DND-41 (cell line): ENCODE data around the gene TAF1B.

ENCODE experiments used
- ATAC-seq: fragments of 200-7000 bp; cut with Tn5 transposase; 3 replicates; pipeline ENCODE4 v1.9.1; 2021; ENCODE audit warnings: low read depth; ENCODE audit not compliant: insufficient read depth
- DNase-seq: peaks from one replicate; pipeline ENCODE4 v3.0.0-alpha.2; 2020
- H2AFZ ChIP-seq: 2 replicates; pipeline ENCODE4 v1.6.0; 2012; ENCODE audit warnings: low read depth, low read length
- H3K27ac ChIP-seq: 2 replicates; pipeline ENCODE4 v1.5.1; 2012; ENCODE audit warnings: low read length, inconsistent platforms
- H3K27me3 ChIP-seq: fragments of 200-600 bp; sonication (generic); 2 replicates; pipeline ENCODE4 v1.6.0; 2012; ENCODE audit warnings: low read length, mild to moderate bottlenecking, inconsistent platforms; ENCODE audit not compliant: insufficient read depth, poor library complexity
- H3K36me3 ChIP-seq: 2 replicates; pipeline ENCODE4 v1.5.1; 2012; ENCODE audit warnings: low read length, inconsistent platforms; ENCODE audit not compliant: insufficient read depth
- H3K4me1 ChIP-seq: 2 replicates; pipeline ENCODE4 v1.5.1; 2012; ENCODE audit warnings: mild to moderate bottlenecking, low read length; ENCODE audit not compliant: insufficient read depth
- H3K4me2 ChIP-seq: 2 replicates; pipeline ENCODE4 v1.6.0; 2012; ENCODE audit warnings: mild to moderate bottlenecking, moderate library complexity, low read length, inconsistent platforms; ENCODE audit not compliant: insufficient read depth
- H3K4me3 ChIP-seq, 2 experiments: fragments of 200-600 bp in 1 of 2; shearing (Covaris generic) in 1 of 2; 2 replicates each; pipeline ENCODE4 v1.5.1; 2012 to 2016; ENCODE audit warnings: inconsistent platforms in 2 of 2, low read length in 2 of 2, mild to moderate bottlenecking in 2 of 2, low read depth in 1 of 2, moderate library complexity in 1 of 2
- H3K79me2 ChIP-seq: 2 replicates; pipeline ENCODE4 v1.6.0; 2012; ENCODE audit warnings: low read length, inconsistent platforms; ENCODE audit not compliant: insufficient read depth
- H3K9ac ChIP-seq: 2 replicates; pipeline ENCODE4 v1.6.0; 2012; ENCODE audit warnings: low read depth, mild to moderate bottlenecking, inconsistent platforms, low read length, moderate library complexity
- H3K9me3 ChIP-seq: 2 replicates; pipeline ENCODE4 v1.5.1; 2012; ENCODE audit warnings: low read length, moderate library complexity, mild to moderate bottlenecking, inconsistent platforms; ENCODE audit not compliant: insufficient read depth, severe bottlenecking
- H4K20me1 ChIP-seq: 2 replicates; pipeline ENCODE4 v1.6.0; 2012; ENCODE audit warnings: low read length; ENCODE audit not compliant: insufficient read depth
- EZH2 ChIP-seq: IDR thresholded peaks from 3 replicates; pipeline ENCODE4 v1.6.1; 2012; ENCODE audit warnings: borderline replicate concordance, low read depth, mild to moderate bottlenecking, moderate library complexity, low read length, inconsistent platforms; ENCODE audit not compliant: severe bottlenecking
- TF ChIP-seq, protein P1 (sequence below): IDR thresholded peaks from 2 replicates; pipeline ENCODE4 v1.5.1; 2012; ENCODE audit warnings: borderline replicate concordance, low read length, moderate library complexity, mild to moderate bottlenecking; ENCODE audit not compliant: poor library complexity, severe bottlenecking; ENCODE audit errors: extremely low read depth

The TAF1B gene

DNA sequence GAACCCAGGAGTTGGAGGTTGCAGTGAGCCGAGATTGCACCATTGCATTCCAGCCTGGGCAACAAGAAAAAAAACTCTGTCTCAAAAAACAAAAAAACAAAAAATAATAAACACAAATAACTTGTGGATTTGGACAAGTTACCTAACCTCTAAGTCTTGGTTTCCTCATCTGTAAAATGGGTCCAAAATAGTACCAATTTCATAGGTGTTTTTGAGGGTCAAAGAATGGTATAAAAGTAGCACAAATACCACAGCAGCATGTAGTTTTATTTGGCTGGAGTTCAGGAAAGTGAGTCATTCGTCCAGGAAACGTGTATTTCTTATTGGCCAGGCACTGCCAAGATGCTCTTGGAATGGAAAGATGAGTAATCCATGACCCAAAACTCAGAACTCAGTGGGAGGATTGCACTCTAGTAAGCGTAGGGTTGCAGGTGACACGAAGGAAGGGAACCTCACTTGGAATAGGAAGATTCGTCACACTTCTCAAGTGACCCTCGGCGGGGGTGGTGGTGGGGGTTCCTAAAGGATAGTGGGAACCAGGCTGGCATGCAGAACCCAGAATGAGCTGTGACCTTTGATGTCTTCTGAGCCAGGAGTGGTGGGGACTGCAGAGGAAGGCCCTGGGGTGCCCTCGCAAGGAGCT is 132.7 kb downstream of the TAF1B start:
- ATAC-seq (no peak), DNase-seq (no peak)
- TF ChIP-seq, protein P1, sequence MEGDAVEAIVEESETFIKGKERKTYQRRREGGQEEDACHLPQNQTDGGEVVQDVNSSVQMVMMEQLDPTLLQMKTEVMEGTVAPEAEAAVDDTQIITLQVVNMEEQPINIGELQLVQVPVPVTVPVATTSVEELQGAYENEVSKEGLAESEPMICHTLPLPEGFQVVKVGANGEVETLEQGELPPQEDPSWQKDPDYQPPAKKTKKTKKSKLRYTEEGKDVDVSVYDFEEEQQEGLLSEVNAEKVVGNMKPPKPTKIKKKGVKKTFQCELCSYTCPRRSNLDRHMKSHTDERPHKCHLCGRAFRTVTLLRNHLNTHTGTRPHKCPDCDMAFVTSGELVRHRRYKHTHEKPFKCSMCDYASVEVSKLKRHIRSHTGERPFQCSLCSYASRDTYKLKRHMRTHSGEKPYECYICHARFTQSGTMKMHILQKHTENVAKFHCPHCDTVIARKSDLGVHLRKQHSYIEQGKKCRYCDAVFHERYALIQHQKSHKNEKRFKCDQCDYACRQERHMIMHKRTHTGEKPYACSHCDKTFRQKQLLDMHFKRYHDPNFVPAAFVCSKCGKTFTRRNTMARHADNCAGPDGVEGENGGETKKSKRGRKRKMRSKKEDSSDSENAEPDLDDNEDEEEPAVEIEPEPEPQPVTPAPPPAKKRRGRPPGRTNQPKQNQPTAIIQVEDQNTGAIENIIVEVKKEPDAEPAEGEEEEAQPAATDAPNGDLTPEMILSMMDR = no peak
- no peak for TF ChIP-seq EZH2
- Histone ChIP-seq H3K27me3 (no peaks in the 10 kb centered on the region), H3K36me3 (peaks cover 10% of the 10 kb centered on the region; the same call in 1 of the 2 replicates), H3K4me3 (no peak overlapping the region), H3K27ac (no peak overlapping the region), H3K4me2 (no peak overlapping the region), H3K79me2 (no peaks in the 10 kb centered on the region), H2AFZ (no peak overlapping the region), H3K9me3 (no peaks in the 10 kb centered on the region), H4K20me1 (no peaks in the 10 kb centered on the region), H3K4me1 (no peaks in the 10 kb centered on the region), H3K9ac (no peak overlapping the region)

DNA sequence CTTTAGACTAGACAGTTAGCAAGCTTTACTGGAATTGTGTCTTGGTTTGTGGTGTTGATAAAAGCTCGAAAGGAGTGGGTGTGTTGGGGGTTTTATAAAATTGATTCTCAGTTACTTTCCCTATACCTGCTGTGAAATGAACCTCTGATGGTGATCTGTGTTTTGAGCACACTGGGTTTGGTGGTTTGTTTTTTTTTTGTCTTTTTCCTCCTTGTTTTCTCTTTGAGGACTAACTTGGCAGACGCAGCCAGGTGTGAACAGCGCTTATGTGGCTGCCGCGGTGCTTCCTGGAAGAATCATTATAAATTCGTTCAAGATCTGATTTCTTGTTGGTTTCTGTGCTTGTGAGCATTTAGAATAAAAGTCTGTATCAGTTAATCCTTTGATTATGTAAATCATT is 136.7 kb downstream of the TAF1B start:
- Histone ChIP-seq H2AFZ (no peak overlapping the region), H3K27me3 (no peaks in the 10 kb centered on the region), H3K9ac (no peak overlapping the region), H3K79me2 (no peaks in the 10 kb centered on the region), H3K36me3 (no peaks in the 10 kb centered on the region; the same call in 1 of the 2 replicates), H3K27ac (no peak overlapping the region), H3K4me2 (no peak overlapping the region), H3K4me3 (no peak overlapping the region), H4K20me1 (no peaks in the 10 kb centered on the region), H3K9me3 (no peaks in the 10 kb centered on the region), H3K4me1 (no peaks in the 10 kb centered on the region)
- DNase-seq = peak; percentile 39
- ATAC-seq = peak; percentile 57
- TF ChIP-seq, protein P1 = no peak
- no peak for TF ChIP-seq EZH2

- Histone ChIP-seq H3K27me3 (no peaks in the 10 kb centered on the region), H3K4me3 (no peak overlapping the region), H3K9me3 (no peaks in the 10 kb centered on the region), H3K4me1 (no peaks in the 10 kb centered on the region), H4K20me1 (no peaks in the 10 kb centered on the region), H3K27ac (no peak overlapping the region), H3K4me2 (no peak overlapping the region), H3K36me3 (no peaks in the 10 kb centered on the region), H3K79me2 (no peaks in the 10 kb centered on the region), H2AFZ (no peak overlapping the region), H3K9ac (no peak overlapping the region)
- ATAC-seq = no peak
- TF ChIP-seq, protein P1 = no peak
- TF ChIP-seq EZH2 = no peak
- DNase-seq = no peak
These were observed 137.2 kb downstream of the TAF1B start for GRCh38 chr2:9980520-9980919.
